GM20000 (cell line): ENCODE data around the gene GP1BB.

Source experiments
- DNase-seq: peaks from one replicate; pipeline ENCODE4 v3.0.0; 2012; ENCODE audit warnings: low spot score
- TF ChIP-seq, protein P1 (sequence below): IDR thresholded peaks from 2 replicates; pipeline ENCODE4 v1.5.1; 2012; ENCODE audit warnings: mild to moderate bottlenecking, control low read depth; ENCODE audit errors: extremely low read depth, missing control alignments

The GP1BB gene

DNA sequence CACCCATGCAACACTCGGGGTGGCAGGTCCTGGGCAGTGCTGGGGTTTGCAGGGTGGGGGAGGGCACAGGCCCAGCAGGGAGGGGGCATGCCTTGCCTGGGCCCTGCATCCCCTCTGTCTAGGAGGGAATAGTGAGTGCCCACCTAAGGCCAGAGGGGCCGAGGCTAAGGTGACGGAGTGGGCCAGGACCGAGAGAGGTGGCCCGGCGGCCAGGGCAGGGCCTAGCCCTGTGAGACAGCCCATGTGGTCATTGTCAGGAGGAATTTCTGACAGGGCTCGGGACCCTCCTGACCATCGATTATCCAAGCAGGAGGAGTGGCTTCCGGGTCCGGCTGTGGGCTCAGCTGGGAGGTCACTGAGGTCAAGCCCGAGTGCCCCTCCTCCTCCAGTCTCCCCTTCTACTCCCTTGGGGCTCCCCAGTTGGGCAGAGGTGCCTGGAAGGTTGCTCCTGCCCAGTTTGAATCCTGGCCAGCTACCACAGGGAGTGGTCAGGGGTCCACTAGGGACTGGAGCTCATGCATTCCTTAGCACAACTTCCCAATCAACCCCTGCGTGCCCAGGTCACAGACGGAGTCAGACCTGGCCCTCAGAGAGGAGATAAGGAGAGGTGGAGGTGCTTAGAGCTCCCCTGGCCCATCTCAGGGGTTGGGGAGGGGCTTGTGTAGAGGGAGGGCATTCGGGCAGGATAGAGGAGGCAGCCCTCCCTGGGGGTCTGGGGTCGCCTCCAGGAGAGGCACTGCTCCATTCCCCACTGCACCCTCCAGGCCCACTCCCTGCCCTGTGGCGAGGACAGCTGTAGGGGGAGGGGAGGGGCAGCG, 14.7 kb downstream of the GP1BB start:
- TF ChIP-seq, protein P1, sequence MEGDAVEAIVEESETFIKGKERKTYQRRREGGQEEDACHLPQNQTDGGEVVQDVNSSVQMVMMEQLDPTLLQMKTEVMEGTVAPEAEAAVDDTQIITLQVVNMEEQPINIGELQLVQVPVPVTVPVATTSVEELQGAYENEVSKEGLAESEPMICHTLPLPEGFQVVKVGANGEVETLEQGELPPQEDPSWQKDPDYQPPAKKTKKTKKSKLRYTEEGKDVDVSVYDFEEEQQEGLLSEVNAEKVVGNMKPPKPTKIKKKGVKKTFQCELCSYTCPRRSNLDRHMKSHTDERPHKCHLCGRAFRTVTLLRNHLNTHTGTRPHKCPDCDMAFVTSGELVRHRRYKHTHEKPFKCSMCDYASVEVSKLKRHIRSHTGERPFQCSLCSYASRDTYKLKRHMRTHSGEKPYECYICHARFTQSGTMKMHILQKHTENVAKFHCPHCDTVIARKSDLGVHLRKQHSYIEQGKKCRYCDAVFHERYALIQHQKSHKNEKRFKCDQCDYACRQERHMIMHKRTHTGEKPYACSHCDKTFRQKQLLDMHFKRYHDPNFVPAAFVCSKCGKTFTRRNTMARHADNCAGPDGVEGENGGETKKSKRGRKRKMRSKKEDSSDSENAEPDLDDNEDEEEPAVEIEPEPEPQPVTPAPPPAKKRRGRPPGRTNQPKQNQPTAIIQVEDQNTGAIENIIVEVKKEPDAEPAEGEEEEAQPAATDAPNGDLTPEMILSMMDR = no peak
- no peak for DNase-seq

DNA sequence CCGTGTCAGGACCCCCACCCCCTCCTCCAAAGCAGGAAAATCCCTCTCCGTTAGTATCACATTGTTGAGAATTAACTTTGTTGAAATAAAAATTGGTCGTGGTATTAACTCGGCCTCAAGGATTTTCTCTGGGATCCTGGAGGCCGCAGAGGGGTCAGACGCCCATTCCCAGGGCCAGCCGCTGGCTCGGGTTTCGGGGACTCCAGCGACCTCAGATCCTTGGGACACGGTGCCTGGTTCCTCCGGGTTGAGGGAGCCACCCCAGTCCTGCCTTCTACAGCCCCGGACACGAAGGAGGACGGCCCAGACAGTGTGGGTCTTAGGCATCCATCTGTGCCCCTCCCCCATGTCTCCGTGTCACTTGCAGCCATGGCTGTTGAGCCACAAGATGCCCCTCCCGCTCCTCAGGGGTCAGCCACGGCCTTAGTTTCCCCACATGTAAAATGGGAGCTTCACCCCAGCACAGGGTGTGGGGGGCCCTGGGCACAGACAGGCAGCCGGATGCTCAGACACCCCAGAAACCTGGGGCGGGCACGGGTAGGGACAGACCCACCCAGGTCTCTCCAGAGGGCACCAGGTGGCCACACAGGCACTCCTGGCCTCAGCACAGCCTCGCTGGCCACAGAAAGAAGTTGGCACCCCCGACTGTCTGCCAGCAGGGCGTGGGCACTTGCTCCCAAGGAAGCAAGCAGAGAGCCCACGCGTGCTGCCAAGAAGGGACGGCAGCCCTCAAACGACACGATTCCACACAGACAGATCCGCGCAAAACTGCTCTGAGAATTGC, 15.5 kb downstream of the GP1BB start:
- DNase-seq = no peak
- TF ChIP-seq, protein P1 = no peak

DNA sequence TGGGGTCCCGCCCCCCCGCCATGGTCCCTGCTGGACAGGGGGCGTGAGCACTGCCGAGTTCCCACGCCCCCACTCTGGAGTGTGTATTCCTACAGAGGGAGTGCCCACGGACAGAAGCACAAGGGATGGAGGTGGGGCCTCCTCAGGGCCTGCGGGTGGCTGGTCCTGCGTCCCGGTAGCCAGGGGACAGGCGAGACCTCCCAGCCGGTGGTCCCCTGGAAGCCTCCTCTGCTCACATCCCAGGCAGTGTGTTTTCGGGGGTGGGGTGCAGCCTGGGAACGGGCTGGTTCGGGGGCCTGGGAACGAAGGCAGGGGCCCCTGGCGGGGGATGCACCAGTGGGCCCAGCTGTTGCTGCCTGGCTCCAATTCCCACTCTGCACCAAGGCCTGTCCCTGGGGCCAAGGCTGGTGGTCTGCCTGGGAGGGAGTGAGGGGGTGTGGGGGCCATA, 16.1 kb downstream of the GP1BB start:
- DNase-seq = no peak

DNA sequence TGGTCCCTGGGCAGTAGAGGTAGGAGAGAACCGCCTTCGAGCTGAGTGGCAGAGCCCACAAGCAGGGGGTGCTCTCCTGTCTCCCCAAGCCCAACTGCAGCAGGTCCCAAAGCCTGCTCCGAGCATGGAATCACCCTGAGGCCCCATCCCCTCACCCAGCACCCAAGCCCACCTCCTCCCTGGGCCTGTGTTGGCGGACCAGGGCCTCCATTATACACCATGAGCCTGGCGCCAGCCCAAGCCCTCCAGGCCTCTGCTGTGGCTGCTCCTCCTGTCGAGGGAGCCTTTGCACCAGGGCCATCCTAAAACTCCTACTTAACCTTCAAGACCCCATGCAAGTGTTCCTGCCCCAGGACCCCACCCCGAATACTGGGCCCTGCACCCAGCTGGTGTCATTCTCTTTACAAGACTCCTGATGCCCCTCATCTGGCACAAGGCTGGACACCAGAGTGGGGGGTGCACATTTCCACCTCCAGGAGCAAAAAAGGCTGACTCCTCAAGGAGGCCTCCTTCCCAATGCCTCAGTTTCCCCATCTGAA, 16.6 kb downstream of the GP1BB start:
- TF ChIP-seq, protein P1 = no peak
- no peak for DNase-seq

More for the DNA sequence above, 16.1 kb downstream of the GP1BB start:
- TF ChIP-seq, protein P1 = no peak

DNA sequence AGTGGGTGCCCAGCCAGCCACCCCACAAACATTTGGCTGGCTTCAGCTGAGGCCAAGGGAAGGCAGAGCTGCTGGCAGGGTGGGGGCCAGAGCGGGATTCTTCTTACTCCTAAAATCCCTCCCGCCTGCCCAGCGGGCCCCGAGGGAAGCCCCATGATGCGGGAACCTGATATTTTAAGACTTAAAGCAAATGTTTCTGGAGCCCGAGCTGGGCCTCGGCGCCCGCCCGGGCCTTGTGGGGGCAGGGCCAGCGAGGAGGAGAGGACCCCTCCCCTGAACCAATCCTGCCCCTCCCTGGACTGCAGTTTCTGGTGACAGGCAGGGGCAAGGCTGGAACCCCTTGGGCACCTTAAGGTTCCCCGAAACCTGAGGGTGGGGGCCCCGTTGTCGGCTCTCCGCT, 17.2 kb downstream of the GP1BB start:
- DNase-seq = no peak
- TF ChIP-seq, protein P1 = no peak

DNA sequence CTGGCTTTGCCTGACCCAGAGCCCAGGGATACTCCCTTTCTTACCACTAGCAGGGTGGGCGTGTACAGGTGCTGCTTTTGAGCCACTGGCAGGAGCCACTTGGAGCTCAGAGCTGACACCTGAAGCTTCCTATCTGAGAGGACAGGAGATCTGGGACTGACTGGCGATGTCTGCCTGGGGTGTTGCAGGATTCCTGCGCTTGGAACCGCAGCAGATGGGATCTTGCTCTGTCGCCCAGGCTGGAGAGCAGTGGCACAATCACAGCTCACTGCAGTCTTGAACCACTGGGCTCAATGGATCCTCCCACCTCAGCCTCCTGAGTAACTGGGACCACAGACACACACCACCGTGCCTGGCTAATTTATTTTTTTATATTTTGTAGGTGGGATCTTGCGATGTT, 17.7 kb downstream of the GP1BB start:
- TF ChIP-seq, protein P1 = no peak
- DNase-seq = no peak
